SK-N-SH (cell line): ENCODE measurements around the gene CASP9. TPM values are rescaled to one million over a fixed set of nuclear protein-coding genes. Genes with fewer than 3 reads are reported as not detected.
A peak's percentile ranks its signal among the peaks of the same experiment; 100 is the strongest.

Source experiments
- CTCF ChIA-PET: fragments of 300-600, 350-600 bp; formaldehyde crosslinking; extraction: SDS; loops from one replicate; lab custom pipeline; 2021; lab: Yijun Ruan, JAX
- POLR2A ChIA-PET: fragments of 350-600 bp; sonication (Branson Sonifier 250); formaldehyde crosslinking; extraction: SDS; loops from one replicate; lab custom pipeline; 2020; ENCODE audit warnings: antibody characterized with exemption, inconsistent platforms; lab: Yijun Ruan, JAX
- DNase-seq: peaks from one replicate; pipeline ENCODE4 v3.0.0; 2012
- H2AFZ ChIP-seq: fragments of 200-600 bp; sonication (generic); 2 replicates; pipeline ENCODE4 v1.8.1; 2016; ENCODE audit warnings: antibody characterized with exemption, mild to moderate bottlenecking, low read depth
- H3F3A ChIP-seq: fragments of 200-600 bp; sonication (generic); replicated peaks from 2 replicates; pipeline ENCODE3; 2016; ENCODE audit warnings: antibody characterized with exemption, mild to moderate bottlenecking; ENCODE audit not compliant: insufficient read depth
- H3K27ac ChIP-seq, 2 experiments: fragments of 200-500 bp in 1 of 2; fragments of 200-600 bp in 1 of 2; sonication (Bioruptor generic) in 1 of 2; sonication (generic), shearing (Covaris generic) in 1 of 2; 2 replicates each; pipeline versions ENCODE4 v1.5.1 to v1.6.1; 2014 to 2016; ENCODE audit warnings: low read depth in 2 of 2, inconsistent platforms in 1 of 2, low read length in 1 of 2, mild to moderate bottlenecking in 1 of 2, mixed read lengths in 1 of 2
- H3K27me3 ChIP-seq: fragments of 200-600 bp; sonication (generic), shearing (Covaris generic); 2 replicates; pipeline ENCODE4 v1.6.1; 2016; ENCODE audit warnings: mixed run types; ENCODE audit not compliant: insufficient read depth
- H3K36me3 ChIP-seq, 2 experiments: fragments of 200-500 bp in 1 of 2; fragments of 200-600 bp in 1 of 2; sonication (Bioruptor generic) in 1 of 2; sonication (generic) in 1 of 2; replicated peaks in 1 of 2; 2 replicates each; pipeline versions ENCODE3 to v1.5.1; 2014 to 2016; ENCODE audit warnings: low read length in 1 of 2, mild to moderate bottlenecking in 1 of 2; ENCODE audit not compliant: insufficient read depth in 2 of 2, control insufficient read depth in 1 of 2
- H3K4me1 ChIP-seq, 2 experiments: fragments of 200-500 bp in 1 of 2; fragments of 200-600 bp in 1 of 2; sonication (Bioruptor generic) in 1 of 2; sonication (generic), shearing (Covaris generic) in 1 of 2; 2 replicates each; pipeline versions ENCODE4 v1.5.1 to v1.6.1; 2014 to 2016; ENCODE audit warnings: low read depth in 1 of 2, low read length in 1 of 2, mixed run types in 1 of 2; ENCODE audit not compliant: insufficient read depth in 2 of 2, control insufficient read depth in 1 of 2
- H3K4me2 ChIP-seq: fragments of 200-600 bp; sonication (generic), shearing (Covaris generic); 2 replicates; pipeline ENCODE4 v1.6.1; 2017; ENCODE audit warnings: mixed run types
- H3K4me3 ChIP-seq, 2 experiments: fragments of 200-500 bp in 1 of 2; fragments of 200-600 bp in 1 of 2; sonication (Bioruptor generic) in 1 of 2; sonication (generic), shearing (Covaris generic) in 1 of 2; 2 replicates each; pipeline versions ENCODE4 v1.5.1 to v1.8.1; 2014 to 2016; ENCODE audit warnings: low read depth in 2 of 2, inconsistent platforms in 1 of 2, low read length in 1 of 2, mild to moderate bottlenecking in 1 of 2, mixed read lengths in 1 of 2, moderate library complexity in 1 of 2
- H3K79me2 ChIP-seq: fragments of 200-600 bp; sonication (generic); 2 replicates; pipeline ENCODE4 v1.8.1; 2017; ENCODE audit warnings: mild to moderate bottlenecking; ENCODE audit not compliant: insufficient read depth
- H3K9ac ChIP-seq: fragments of 200-600 bp; sonication (generic); 2 replicates; pipeline ENCODE4 v1.6.1; 2017; ENCODE audit warnings: mixed run types
- H3K9me2 ChIP-seq: fragments of 200-600 bp; sonication (generic); 2 replicates; pipeline ENCODE4 v1.6.1; 2017; ENCODE audit warnings: mixed run types
- H3K9me3 ChIP-seq: fragments of 200-600 bp; sonication (generic); 2 replicates; pipeline ENCODE4 v1.6.1; 2017; ENCODE audit warnings: mixed run types, mild to moderate bottlenecking, moderate library complexity
- H4K20me1 ChIP-seq: fragments of 200-600 bp; sonication (generic); 2 replicates; pipeline ENCODE4 v1.6.1; 2017; ENCODE audit warnings: mild to moderate bottlenecking, mixed run types; ENCODE audit not compliant: insufficient read depth
- CHD2 ChIP-seq: fragments of 150-350 bp; IDR thresholded peaks from 2 replicates; pipeline ENCODE4 v1.6.1; 2018; ENCODE audit warnings: low read length; ENCODE audit not compliant: partially characterized antibody
- ELF1 ChIP-seq: IDR thresholded peaks from 2 replicates; pipeline ENCODE4 v1.4.0; 2012
- FOXJ3 ChIP-seq: sonication (generic); formaldehyde crosslinking; IDR thresholded peaks from 2 replicates; pipeline ENCODE4 v1.5.1; 2020; ENCODE audit warnings: mild to moderate bottlenecking, missing genetic modification reagents
- FOXM1 ChIP-seq: IDR thresholded peaks from 2 replicates; pipeline ENCODE4 v1.4.0; 2012; ENCODE audit warnings: low read depth, mild to moderate bottlenecking
- GABPA ChIP-seq: IDR thresholded peaks from 2 replicates; pipeline ENCODE4 v1.4.0; 2012; ENCODE audit warnings: low read depth, mild to moderate bottlenecking
- JUND ChIP-seq: IDR thresholded peaks from 2 replicates; pipeline ENCODE4 v1.4.0; 2012
- NFIC ChIP-seq: IDR thresholded peaks from 2 replicates; pipeline ENCODE4 v1.4.0; 2012; ENCODE audit warnings: borderline replicate concordance
- RAD21 ChIP-seq: IDR thresholded peaks from 2 replicates; pipeline ENCODE4 v1.6.1; 2012; ENCODE audit warnings: mild to moderate bottlenecking, low read length
- RFX5 ChIP-seq: IDR thresholded peaks from 2 replicates; pipeline ENCODE4 v1.6.1; 2012; ENCODE audit warnings: mild to moderate bottlenecking, improper control_type of control experiment, low read length
- SMC3 ChIP-seq: IDR thresholded peaks from 2 replicates; pipeline ENCODE4 v1.6.1; 2012; ENCODE audit warnings: low read depth, low read length, improper control_type of control experiment
- TCF12 ChIP-seq: IDR thresholded peaks from 2 replicates; pipeline ENCODE4 v1.4.0; 2012
- WGBS: methylation state at CpG from one replicate; pipeline ENCODE4 v1.1.6; 2017; ENCODE audit warnings: low lambda C conversion rate; 5-methylcytosine and 5-hydroxymethylcytosine counted together
- polyA plus RNA-seq, 3 experiments: library from polyadenylated mRNA; depleted of rRNA; stranded (reverse); fragments of >200 nt; gene quantifications; 2 replicates each; pipeline ENCODE4 v1.2.3, GENCODE V29; 2012
- TF ChIP-seq, protein P1 (sequence below): fragments of 150-350 bp; IDR thresholded peaks from 2 replicates; pipeline ENCODE4 v1.6.1; 2016; ENCODE audit warnings: mild to moderate bottlenecking, low read depth, low read length
- TF ChIP-seq, protein P2 (sequence below): fragments of 150-350 bp; IDR thresholded peaks from 2 replicates; pipeline ENCODE4 v1.6.1; 2017; ENCODE audit warnings: antibody characterized with exemption, low read length, low read depth, borderline replicate concordance
- TF ChIP-seq, protein P3 (sequence below): IDR thresholded peaks from 2 replicates; pipeline ENCODE4 v1.4.0; 2012; ENCODE audit warnings: low read depth, borderline replicate concordance
- TF ChIP-seq, protein P4 (sequence below): IDR thresholded peaks from 2 replicates; pipeline ENCODE4; 2012
- TF ChIP-seq, protein P5 (sequence below): fragments of 200-600 bp; sonication (generic); IDR thresholded peaks from 2 replicates; pipeline ENCODE4 v1.6.1; 2017; ENCODE audit warnings: antibody characterized with exemption, mild to moderate bottlenecking, moderate library complexity

The CASP9 gene
- polyA plus RNA-seq, 1 of the 3 experiments (the other 2 are of a cell fraction), result 16.9 TPM

DNA sequence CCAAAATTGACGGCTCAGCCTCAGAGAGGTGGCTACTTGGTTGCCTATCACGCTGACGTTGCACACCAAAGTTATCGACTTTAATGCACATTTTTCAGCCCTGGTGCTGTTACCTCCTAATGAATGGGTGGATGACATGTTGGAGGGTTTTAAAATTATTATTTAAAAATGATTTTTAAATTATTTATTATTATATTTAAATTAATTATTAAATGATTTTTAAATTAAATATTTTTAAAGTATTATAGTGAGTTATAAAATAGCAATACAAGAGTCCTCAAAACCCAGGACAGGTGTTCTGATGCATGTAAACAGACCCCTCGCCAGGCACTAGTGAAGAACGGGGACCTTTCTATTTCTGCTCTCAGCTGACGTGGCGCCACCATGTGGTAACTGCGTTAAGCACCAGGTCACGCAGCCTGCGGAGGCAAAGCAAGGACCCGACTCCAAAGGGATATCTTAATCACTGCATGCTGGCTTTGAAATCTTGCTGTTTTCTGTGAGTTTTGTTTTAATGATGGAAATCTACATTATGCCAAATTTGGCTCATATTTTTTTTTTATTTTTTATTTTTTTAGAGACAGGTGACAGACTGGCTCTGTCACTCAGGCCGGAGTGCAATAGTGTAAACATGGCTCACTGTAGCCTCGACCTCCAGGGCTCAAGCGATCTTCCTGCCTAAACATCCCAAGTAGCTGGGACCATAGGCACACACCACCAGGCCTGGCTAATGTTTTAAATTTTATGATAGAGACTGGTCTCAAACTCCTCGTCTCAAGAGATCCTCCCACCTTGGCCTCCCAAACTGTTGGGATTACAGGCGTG is 22.6 kb downstream of the CASP9 start:
- Histone ChIP-seq H3K79me2 (no peaks in the 10 kb centered on the region), H3K27me3 (no peaks in the 10 kb centered on the region), H4K20me1 (no peaks in the 10 kb centered on the region), H3K9me2 (no peaks in the 10 kb centered on the region), H3K36me3 (peaks cover 0 to 17% of the 10 kb centered on the region in 2 experiments), H3K9ac (no peak overlapping the region), H3K4me1 (no peaks in the 10 kb centered on the region; a peak in 1 of 4 replicates), H3K4me2 (no peak overlapping the region), H3F3A (peaks cover 3% of the 10 kb centered on the region), H3K27ac (no peak overlapping the region), H2AFZ (no peak overlapping the region), H3K4me3 (no peak overlapping the region; a peak in 1 of 4 replicates), H3K9me3 (no peaks in the 10 kb centered on the region)
- peak; percentile 78 for DNase-seq
- POLR2A ChIA-PET, result no interaction called here
- WGBS, result 64% methylated on average over 17 of the region's 17 CpGs
- CTCF ChIA-PET, result interaction anchor here (1.6 to 1.7 kb wide), 3 partner anchors 12 to 177 kb away, joined by 5 to 10 read pairs (median 5); no protein-coding TSS in a partner anchor
- TF ChIP-seq, protein P1, sequence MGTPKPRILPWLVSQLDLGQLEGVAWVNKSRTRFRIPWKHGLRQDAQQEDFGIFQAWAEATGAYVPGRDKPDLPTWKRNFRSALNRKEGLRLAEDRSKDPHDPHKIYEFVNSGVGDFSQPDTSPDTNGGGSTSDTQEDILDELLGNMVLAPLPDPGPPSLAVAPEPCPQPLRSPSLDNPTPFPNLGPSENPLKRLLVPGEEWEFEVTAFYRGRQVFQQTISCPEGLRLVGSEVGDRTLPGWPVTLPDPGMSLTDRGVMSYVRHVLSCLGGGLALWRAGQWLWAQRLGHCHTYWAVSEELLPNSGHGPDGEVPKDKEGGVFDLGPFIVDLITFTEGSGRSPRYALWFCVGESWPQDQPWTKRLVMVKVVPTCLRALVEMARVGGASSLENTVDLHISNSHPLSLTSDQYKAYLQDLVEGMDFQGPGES, result no peak
- TF ChIP-seq, protein P2, sequence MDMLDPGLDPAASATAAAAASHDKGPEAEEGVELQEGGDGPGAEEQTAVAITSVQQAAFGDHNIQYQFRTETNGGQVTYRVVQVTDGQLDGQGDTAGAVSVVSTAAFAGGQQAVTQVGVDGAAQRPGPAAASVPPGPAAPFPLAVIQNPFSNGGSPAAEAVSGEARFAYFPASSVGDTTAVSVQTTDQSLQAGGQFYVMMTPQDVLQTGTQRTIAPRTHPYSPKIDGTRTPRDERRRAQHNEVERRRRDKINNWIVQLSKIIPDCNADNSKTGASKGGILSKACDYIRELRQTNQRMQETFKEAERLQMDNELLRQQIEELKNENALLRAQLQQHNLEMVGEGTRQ, result no peak
- no peak for TF ChIP-seq JUND
- TF ChIP-seq FOXJ3, result no peak
- no peak for TF ChIP-seq RFX5
- no peak for TF ChIP-seq FOXM1
- TF ChIP-seq CHD2, result no peak
- TF ChIP-seq, protein P3, sequence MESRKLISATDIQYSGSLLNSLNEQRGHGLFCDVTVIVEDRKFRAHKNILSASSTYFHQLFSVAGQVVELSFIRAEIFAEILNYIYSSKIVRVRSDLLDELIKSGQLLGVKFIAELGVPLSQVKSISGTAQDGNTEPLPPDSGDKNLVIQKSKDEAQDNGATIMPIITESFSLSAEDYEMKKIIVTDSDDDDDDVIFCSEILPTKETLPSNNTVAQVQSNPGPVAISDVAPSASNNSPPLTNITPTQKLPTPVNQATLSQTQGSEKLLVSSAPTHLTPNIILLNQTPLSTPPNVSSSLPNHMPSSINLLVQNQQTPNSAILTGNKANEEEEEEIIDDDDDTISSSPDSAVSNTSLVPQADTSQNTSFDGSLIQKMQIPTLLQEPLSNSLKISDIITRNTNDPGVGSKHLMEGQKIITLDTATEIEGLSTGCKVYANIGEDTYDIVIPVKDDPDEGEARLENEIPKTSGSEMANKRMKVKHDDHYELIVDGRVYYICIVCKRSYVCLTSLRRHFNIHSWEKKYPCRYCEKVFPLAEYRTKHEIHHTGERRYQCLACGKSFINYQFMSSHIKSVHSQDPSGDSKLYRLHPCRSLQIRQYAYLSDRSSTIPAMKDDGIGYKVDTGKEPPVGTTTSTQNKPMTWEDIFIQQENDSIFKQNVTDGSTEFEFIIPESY, result no peak
- TF ChIP-seq, protein P4, sequence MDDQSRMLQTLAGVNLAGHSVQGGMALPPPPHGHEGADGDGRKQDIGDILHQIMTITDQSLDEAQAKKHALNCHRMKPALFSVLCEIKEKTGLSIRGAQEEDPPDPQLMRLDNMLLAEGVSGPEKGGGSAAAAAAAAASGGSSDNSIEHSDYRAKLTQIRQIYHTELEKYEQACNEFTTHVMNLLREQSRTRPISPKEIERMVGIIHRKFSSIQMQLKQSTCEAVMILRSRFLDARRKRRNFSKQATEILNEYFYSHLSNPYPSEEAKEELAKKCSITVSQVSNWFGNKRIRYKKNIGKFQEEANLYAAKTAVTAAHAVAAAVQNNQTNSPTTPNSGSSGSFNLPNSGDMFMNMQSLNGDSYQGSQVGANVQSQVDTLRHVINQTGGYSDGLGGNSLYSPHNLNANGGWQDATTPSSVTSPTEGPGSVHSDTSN, result no peak
- peak; percentile 59 for TF ChIP-seq SMC3
- TF ChIP-seq, protein P5, sequence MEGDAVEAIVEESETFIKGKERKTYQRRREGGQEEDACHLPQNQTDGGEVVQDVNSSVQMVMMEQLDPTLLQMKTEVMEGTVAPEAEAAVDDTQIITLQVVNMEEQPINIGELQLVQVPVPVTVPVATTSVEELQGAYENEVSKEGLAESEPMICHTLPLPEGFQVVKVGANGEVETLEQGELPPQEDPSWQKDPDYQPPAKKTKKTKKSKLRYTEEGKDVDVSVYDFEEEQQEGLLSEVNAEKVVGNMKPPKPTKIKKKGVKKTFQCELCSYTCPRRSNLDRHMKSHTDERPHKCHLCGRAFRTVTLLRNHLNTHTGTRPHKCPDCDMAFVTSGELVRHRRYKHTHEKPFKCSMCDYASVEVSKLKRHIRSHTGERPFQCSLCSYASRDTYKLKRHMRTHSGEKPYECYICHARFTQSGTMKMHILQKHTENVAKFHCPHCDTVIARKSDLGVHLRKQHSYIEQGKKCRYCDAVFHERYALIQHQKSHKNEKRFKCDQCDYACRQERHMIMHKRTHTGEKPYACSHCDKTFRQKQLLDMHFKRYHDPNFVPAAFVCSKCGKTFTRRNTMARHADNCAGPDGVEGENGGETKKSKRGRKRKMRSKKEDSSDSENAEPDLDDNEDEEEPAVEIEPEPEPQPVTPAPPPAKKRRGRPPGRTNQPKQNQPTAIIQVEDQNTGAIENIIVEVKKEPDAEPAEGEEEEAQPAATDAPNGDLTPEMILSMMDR, result peak; percentile 75
- no peak for TF ChIP-seq GABPA
- TF ChIP-seq RAD21, result peak; percentile 65
- no peak for TF ChIP-seq ELF1
- TF ChIP-seq NFIC, result no peak
- no peak for TF ChIP-seq TCF12
